GM18519 (cell line): Measurements from ENCODE around the gene HDDC2.

Experiments
- ATAC-seq: cut with Tn5 transposase; IDR thresholded peaks from one replicate; pipeline ENCODE4 v1.9.1; 2021; ENCODE audit warnings: mild to moderate bottlenecking, moderate library complexity; ENCODE audit not compliant: unreplicated experiment, low FRiP score

HDDC2 gene

GRCh38 chr6:125245109-125245508 is 56.7 kb downstream of the HDDC2 start:
- no peak for ATAC-seq

GRCh38 chr6:125237764-125238163 is 64.0 kb downstream of the HDDC2 start:
- ATAC-seq = no peak

GRCh38 chr6:125236536-125237327 is 65.0 kb downstream of the HDDC2 start:
- no peak for ATAC-seq

GRCh38 chr6:125233202-125233601 is 68.6 kb downstream of the HDDC2 start:
- no peak for ATAC-seq

- no peak for ATAC-seq
Observed at GRCh38 chr6:125232466-125232865, 69.3 kb downstream of the HDDC2 start.

GRCh38 chr6:125231574-125232343 is 70.0 kb downstream of the HDDC2 start:
- ATAC-seq = no peak

- no peak for ATAC-seq
Observed at GRCh38 chr6:125231133-125231532, 70.6 kb downstream of the HDDC2 start.

- ATAC-seq = no peak
Observed at GRCh38 chr6:125230674-125231073, 71.1 kb downstream of the HDDC2 start.

GRCh38 chr6:125228981-125229479 is 72.7 kb downstream of the HDDC2 start:
- no peak for ATAC-seq

GRCh38 chr6:125227244-125227643 is 74.5 kb downstream of the HDDC2 start:
- no peak for ATAC-seq
